Bone marrow (tissue), 2 donors: ENCODE measurements around the gene EBF3.

ENCODE experiments used
- DNase-seq, 2 donors: peaks; one replicate each; lab custom pipeline; 2025; lab: John Stamatoyannopoulos, UW

EBF3 gene, protein sequence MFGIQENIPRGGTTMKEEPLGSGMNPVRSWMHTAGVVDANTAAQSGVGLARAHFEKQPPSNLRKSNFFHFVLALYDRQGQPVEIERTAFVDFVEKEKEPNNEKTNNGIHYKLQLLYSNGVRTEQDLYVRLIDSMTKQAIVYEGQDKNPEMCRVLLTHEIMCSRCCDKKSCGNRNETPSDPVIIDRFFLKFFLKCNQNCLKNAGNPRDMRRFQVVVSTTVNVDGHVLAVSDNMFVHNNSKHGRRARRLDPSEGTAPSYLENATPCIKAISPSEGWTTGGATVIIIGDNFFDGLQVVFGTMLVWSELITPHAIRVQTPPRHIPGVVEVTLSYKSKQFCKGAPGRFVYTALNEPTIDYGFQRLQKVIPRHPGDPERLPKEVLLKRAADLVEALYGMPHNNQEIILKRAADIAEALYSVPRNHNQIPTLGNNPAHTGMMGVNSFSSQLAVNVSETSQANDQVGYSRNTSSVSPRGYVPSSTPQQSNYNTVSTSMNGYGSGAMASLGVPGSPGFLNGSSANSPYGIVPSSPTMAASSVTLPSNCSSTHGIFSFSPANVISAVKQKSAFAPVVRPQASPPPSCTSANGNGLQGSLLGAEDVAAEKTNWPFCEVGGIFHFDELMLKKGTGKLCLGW

DNA sequence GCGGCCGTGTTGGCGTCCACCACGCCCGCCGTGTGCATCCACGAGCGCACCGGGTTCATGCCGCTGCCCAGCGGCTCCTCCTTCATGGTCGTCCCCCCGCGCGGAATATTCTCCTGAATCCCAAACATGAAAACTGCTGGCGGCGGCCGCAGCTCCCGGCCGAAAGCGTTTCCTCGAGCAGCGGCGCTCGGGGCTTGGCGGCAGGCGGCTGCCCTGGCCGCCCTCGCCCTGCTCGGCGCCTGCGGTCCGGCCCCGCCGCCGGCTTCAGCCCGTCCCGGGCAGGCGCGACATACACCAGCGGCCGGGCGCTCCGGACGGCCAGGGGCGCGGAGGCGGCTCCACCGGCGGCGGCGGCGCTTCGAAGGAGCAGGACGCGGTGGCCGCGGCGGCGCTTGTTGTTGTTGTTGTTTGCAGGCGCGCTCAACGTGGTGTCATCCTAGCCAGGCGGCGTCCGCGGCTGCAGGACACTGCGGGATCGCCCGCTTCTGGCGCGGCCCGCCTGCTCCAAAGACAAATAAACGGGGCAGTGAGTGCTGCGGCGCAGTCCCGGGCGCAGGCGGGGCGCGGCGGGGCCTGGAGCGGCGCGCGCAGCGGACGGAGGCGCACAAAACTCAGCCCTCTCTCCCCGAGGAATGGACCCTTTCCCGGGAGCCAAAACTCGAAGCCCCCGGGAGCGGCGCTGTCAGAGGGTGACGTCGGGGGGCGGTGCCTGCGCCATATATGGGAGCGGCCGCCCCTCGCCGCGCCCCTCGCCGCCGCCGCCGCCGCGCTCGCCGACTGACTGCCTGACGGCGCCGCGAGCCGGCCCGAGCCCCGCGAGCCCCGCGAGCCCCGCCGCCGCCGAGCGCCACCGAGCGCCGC lies at the start of gene EBF3:
Gene EBF3 (minus strand): TSS at position 634 of the 861 bp plus-strand sequence. CDS start 506 bp downstream, at position 128.
- DNase-seq = no peak

DNA sequence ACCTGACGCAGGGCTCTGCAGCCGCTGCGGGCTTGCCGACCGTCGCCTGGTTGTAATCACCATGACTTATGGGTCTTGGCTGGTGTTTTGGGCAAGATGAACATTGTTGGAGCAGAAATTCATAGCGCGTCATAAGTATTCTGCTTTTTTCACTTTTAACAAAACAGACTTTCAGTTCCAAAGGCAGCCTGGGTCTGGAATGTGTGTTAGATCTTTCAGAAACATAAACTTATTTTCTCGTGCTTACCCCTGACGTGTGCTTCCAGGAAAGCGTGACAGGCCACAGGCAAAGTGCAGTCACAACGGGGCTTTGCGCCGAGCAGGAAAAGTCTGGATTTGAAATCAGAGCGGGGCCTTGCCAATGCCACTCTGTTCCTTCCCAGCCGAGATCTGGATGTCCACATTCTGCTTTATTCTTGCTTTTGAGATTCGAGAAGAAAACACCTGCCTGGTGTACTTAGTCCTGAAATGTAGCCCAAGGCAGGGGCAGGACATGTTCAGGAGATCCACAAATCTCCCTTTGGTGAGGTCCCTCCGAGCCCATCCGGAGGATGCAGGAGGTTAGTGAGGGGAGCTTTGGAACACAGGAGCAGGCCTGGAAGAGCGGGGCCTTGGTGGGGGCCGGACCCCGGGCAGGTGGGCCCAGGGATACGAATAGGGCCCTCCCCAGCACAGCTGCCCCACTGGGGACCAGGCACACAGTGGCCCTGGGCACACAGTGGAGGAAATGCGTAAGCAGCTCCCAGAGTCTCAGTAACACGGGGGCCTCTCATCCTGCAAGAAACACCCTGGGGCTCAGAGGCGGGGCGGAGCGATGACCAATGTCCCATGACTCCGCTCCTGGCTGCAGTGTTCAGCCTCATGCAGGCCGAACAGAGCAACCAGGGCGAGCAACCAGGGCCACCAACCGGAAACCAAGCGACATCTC lies 49.5 kb upstream of the EBF3 start:
- DNase-seq = no peak

DNA sequence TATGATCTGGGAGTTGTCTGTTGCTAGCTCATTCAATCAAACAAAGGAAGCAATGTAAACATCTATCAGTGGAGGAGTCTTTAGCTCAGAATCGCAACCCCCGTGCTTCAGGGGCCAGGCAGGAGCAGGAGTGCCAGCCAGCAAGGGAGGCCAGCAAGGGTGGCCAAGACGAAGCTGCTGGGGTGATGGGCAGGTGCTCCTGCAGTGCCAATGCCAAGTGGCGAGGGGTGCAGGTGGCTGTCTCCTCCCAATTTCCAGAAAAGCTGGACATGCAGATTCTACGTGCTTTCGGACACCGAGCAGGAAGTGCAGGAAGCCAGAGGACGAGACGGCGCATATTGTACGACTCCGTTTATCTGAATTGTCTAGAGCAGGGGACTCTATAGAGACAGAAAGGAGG lies 48.1 kb upstream of the EBF3 start:
- no peak for DNase-seq

DNA sequence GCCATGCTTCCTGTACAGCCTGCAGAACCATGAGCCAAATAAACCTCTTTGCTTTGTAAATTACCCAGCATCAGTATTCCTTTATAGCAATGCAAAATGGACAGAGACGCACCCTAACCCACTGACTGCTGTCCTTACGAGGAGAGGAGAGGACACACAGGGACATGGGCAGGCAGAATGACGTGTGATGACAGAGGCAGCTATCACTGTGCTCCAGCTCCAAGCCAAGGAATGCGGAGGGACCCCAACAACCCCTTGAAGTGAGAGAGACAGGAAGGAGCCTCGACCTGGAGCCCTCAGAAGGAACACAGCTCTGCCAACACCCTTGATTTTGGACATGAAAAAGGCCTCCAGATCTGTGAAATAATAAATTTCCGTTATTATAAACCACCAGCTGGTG lies 46.6 kb upstream of the EBF3 start:
- DNase-seq = no peak

DNA sequence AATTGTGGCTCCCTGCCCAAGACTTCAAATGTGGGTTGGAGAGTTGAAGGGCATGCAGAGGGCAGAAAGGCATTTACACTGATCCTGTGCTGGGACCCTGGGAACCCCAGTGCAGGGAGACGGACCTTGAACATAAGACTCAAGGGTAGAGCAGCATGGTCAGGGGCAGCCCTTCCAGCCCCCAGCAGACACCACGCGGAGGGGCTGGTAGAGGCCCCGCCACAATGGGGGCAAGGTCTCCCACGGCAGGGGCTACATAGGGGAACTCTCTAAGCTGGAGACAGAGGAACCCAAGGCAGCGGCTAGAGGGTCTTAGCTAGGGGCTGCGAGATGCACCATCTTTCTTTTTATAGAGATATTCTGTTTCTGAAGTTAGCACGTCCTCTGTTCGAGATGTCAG lies 45.2 kb upstream of the EBF3 start:
- DNase-seq = no peak

DNA sequence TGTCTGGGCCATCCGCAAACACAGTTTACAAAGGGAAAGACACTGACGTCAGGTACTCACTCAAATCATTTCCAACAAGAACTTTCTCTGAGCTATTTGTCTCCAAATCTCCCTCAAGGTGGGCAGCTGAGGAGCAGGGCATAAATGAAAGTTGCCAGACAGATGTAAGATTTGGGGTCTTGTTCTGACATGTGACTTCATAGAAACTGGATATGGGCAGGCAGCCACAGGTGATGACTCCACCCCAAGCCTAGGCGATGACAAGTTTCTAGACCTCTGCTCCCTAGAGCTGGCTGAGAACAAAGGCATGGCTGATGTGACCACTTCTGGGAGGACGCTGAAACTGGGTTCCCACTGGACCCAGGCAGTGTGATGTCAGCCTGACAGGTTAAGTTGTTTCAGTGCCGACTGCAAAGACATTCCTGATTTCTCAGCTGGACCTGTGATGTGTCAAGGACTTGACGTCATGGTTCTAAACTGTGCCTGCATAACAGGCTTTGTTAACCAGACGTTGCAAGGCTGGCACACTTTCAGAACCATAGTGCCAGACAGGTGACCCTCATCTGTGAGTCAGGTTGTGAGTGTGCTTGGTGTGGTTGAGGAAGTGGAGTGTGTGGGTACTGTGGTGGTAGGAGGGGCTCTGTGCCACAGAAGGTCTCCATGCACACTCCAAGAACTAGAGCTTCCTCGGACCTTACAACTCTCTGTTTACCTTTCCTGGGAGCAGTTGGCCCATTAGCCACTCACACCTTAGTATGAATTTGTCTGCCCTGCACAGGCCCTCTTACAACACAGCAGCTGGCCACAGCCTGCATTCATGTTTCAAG lies 39.9 kb upstream of the EBF3 start:
- DNase-seq = no peak

DNA sequence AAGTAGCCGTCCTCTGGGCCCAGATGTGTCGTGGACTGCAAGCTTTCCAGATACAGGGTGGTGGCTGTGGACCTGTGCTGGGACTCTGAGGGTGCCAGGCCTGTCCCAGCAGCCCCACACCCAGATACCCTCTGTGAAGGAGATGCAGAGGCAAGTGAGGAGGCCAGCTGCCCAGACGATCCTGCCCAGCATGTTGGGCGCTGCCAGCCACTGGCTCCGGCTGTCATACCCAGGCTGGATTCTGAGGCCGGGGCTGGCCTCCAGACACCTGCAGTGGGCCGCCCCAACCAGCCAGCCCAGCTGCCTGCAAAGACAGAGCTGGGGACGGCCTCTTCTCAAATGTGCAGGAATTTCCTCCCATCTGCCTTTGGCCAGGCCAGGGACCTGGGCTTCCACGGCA lies 39.1 kb upstream of the EBF3 start:
- DNase-seq = no peak

DNA sequence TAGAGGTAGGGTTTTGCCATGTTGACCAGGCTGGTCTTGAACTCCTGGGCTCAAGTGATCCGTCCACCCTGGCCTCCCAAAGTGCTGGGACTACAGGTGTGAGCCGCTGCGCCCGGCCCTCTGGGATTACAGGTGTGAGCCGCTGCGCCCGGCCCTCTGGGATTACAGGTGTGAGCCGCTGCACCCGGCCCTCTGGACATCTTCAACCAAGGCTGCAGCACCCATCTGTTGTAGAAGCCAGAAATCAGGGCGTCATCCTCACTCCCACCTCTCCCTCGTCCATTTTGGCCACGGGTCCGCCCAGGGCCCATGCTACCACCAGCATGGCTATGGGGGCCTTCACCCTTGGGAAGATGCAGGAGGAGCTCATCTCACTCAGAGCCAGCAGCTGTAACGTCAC lies 38.5 kb upstream of the EBF3 start:
- no peak for DNase-seq

DNA sequence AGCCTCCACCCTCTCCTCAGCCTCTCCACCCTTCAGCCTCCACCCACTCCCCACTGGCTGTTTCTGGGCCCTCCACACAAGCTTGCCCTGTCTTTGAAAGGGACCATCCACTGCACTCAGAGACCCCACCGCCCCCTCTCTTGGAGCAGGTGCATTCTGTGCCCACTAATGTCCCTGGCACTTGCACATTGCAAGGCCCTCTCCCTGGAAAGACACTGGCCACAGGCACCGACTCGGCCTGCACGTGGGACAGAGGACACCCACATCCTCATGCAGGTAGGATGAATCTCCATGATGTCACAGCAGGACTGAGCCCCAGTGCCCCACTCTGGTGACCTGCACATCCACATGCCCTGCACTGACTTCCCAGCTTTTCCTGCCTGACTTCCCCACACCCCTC lies 36.8 kb upstream of the EBF3 start:
- no peak for DNase-seq

DNA sequence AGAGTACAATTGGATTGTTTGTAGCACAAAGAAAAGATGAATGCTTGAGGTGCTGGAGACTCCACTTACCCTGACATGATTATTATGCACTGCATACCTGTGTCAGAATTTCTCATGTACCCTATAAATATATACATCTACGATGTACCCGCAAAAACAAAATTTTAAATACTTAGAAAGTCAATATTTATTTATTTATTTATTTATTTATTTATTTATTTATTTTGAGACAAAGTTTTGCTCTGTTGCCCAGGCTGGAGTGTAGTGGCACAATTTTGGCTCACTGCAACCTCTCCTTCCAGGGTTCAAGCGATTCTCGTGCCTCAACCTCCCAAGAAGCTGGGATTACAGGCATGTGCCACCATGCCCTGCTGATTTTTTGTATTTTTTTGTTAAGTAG lies 35.1 kb upstream of the EBF3 start:
- DNase-seq = no peak

DNA sequence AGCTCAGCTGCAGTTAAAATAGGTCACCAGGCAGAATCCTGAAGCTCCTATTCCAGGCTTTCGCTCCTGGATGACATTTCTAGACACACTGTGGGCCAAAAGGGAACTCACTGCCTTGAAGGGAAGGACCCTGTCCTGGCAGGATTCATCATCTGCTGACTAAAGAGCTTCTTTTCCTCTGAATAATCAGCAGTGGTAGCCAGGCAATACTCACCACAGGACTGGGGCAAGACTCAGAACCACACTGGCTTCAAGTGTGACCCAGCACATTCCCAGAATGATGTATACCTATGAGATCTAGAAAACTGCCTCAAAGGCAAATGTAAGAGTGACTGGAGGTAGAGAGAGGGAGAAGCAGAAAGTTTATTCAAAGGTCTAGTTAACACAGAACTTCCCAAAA lies 29.5 kb upstream of the EBF3 start:
- DNase-seq = no peak

DNA sequence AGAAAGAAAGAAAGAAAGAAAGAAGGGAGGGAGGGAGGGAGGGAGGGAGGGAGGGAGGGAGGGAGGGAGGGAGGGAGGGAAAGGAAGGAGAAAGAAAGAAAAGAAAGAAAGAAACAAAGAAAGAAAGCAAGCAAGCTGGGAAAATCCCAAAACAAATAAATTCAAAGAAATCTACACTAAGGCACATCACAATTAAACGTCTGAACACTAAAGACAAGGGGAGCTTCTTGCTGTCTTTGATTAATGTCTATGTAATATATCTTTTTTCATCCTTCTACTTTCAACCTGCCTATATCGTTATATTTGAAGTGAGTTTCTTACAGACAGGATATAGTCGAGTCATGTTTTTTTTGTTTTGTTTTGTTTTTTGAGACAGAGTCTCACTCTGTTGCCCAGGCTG lies 28.3 kb upstream of the EBF3 start:
- DNase-seq = no peak

DNA sequence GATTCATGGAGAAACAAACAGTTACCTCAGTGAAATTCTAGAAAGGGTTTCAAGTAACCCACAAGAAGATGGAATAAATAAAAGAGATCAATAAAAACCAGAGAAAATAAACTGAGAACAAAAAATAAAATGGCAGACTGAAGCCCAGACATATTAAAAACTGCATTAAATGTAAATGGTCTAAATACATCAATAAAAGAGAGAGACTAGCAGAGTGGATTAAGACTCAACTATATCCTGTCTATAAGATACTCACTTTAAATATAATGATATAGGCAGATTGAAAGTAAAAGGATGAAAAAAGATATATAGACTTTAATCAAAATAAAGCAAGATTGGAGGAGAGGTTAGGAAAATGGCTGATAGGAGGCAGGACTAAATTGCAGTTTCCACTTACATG lies 18.8 kb upstream of the EBF3 start:
- no peak for DNase-seq

DNA sequence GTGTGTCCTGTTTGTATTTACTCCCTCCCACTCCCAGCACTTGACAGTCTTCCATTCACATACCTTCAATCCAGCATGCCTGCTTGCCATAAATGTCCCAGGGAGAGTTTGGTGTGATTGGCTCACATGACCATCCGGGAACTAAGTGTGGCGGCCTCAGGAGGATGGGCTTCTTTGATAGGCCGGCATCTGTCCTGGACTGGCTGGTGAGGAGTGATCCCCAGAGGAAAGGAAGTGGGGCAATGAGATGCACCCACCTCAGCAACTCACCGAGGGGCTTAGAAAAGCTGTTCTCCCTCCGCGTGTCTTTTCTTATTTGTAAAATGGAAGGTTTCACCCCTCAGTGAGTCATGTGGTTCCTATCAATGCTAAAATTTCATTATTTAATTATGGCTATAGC lies 14.9 kb upstream of the EBF3 start:
- DNase-seq = no peak

DNA sequence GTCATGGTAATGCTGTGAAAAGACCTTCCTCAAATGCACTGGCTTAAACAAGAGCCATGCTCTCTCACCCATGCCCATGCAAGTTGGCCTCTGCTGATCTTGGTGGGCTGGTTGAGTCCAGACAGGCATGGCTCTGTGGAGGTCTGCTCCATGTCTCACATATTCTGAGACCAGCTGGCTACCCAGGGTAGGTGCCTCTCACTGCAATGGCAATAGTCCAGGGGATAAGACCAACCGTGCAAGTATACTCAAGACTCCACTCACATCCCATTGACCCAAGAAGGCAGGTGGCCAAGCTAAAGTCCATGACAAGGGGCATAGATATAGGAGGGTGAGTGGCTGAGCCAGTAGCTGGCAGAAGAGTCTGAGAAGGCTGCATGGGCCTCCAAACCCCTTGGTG lies 14.2 kb upstream of the EBF3 start:
- DNase-seq = no peak

DNA sequence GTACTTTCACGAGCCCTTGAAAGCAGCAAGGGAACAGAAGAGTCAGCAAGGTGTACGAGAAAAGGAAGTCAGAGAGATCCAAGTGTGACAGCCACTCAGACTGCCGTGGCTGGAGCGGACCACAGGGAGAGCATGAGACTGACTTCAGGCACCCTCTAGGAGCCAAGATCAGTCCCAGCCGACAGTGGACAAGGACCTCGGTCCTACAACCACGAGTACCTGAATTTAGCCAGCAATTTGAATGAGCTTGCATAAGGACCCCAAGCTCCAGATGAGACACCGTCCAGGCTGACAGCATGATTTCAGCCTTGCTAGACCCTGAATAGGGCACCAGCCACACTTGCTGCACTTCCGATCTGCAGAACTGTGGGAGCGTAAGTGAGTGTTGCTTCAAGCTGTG lies 13.7 kb upstream of the EBF3 start:
- no peak for DNase-seq

DNA sequence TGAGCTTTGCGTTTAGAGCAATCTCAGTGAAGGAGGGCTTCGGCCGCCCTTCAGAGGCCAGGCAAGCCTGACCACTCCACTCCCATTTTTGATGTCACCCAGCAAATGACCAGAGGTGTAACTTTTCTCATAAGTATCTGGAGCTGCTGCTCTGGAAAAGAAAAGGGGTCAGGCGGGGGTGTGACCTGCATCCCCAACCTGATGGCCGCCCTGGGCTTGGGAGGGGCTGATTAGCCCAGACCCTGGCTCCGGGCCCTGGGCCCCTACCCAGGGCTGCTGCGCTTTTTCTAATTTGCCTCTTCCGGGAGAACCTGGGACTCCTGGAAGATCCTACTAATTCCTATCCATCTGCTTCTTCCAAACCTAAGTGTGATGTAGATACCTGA lies 9.6 kb upstream of the EBF3 start:
- no peak for DNase-seq

DNA sequence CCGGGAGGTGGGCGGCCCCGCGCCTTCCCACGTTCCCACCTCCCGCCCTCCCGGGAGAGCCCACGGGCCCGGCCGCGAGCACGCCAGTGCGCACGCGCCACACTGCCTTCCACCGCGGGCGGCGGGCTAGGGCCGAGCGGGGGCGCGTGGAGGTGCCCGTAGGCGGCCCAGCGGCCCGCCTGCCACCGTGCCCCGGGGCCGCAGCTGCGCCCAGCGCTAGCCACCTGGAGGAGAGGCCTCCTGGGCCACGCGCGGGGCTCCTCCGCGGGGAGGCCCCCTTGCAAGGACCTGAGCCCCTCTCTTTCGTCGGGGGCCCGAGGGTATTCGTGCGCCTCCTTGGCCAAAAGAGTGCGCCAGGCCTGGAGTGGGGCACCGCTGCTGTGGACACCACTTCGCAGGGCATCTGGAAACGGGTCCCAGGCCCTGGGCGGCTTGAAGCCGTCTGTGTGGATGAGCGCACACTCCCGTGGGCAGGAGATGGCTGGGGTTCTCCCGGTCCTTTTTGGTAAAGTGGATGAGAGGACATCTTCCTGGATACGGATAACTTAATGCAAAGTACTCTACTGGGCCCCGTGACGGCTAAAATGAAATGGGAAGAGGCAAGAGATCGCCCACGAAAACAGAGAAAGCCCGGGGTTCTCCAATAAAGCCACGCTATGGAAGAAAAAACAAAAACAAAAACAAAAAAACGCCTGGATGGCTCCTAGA lies 9.0 kb upstream of the EBF3 start:
- DNase-seq = no peak

DNA sequence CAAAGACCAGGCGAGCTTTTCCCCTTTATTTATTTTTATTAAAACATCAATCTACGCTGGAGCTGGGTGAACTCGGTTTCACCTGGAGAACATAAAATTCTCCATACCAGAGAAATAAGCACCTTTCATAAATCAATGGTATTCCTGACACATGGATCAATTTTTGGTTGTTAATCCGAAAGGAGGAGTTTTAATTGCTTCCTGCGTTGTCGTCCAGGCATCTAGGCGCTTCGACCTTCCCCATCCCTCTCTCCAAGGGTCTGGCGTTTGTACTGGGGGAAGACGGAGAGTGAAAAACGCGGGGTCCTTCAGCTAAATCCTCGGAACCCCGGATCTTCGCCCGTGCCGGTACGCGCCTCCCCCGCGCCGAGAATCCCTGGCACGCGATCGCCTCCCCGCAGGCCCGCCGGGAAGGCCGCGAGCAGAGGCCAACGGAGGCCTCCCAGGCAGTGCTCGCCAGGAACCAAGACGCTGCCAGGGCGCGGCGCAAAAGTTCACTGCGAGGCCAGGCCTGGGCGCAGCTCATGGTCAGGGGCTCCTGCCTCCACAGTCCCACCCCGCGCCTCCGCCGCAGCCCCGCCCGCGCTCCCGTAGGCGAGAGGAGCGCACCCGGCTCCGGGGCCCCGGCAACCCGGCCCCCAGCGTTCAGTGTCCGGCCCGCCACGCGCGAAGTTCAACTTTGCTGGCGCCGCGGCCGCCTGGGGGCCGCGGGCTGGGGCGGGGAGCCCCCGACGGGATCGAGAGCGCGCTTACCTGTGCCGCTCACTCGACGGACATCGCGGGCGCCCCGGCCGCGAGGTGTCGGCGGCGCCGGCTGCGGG lies 8.3 kb upstream of the EBF3 start:
- no peak for DNase-seq
